Ishikawa (cell line): ENCODE measurements around the gene RBL2.

Source experiments
- CREB1 ChIP-seq: IDR thresholded peaks from 2 replicates; pipeline ENCODE4 v1.6.1; 2012; ENCODE audit warnings: low read depth
- EGR1 ChIP-seq: IDR thresholded peaks from 2 replicates; pipeline ENCODE4 v1.6.1; 2012
- NFIC ChIP-seq: IDR thresholded peaks from 2 replicates; pipeline ENCODE4 v1.6.1; 2012
- RAD21 ChIP-seq: IDR thresholded peaks from 2 replicates; pipeline ENCODE4 v1.6.1; 2012; ENCODE audit warnings: low read depth
- REST ChIP-seq: IDR thresholded peaks from 2 replicates; pipeline ENCODE4 v1.6.1; 2012; ENCODE audit warnings: low read depth, mild to moderate bottlenecking
- TCF12 ChIP-seq: IDR thresholded peaks from 2 replicates; pipeline ENCODE4 v1.6.1; 2012; ENCODE audit warnings: low read depth
- TEAD4 ChIP-seq: IDR thresholded peaks from 2 replicates; pipeline ENCODE4 v1.6.1; 2012
- TF ChIP-seq, protein P1 (sequence below): IDR thresholded peaks from 2 replicates; pipeline ENCODE4 v1.6.1; 2012
- TF ChIP-seq, protein P2 (sequence below): IDR thresholded peaks from 2 replicates; pipeline ENCODE4 v1.6.1; 2012

- no peak for TF ChIP-seq CREB1
- TF ChIP-seq NFIC = no peak
- no peak for TF ChIP-seq REST
- TF ChIP-seq, protein P1, sequence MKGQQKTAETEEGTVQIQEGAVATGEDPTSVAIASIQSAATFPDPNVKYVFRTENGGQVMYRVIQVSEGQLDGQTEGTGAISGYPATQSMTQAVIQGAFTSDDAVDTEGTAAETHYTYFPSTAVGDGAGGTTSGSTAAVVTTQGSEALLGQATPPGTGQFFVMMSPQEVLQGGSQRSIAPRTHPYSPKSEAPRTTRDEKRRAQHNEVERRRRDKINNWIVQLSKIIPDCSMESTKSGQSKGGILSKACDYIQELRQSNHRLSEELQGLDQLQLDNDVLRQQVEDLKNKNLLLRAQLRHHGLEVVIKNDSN = no peak
- no peak for TF ChIP-seq TEAD4
- TF ChIP-seq, protein P2, sequence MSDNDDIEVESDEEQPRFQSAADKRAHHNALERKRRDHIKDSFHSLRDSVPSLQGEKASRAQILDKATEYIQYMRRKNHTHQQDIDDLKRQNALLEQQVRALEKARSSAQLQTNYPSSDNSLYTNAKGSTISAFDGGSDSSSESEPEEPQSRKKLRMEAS = no peak
- TF ChIP-seq TCF12 = no peak
- TF ChIP-seq EGR1 = no peak
- no peak for TF ChIP-seq RAD21
These were observed 20.4 kb upstream of the RBL2 start for GRCh38 chr16:53413864-53414263.
